Astrocyte (in vitro differentiated cells and primary cell): ENCODE data around the gene TBR1. TPM values are rescaled to one million over a fixed set of nuclear protein-coding genes. Genes with fewer than 3 reads are reported as not detected.

Source experiments
- DNase-seq: peaks from one replicate; pipeline ENCODE4 v3.0.0-alpha.2; 2010; ENCODE audit warnings: low read depth
- FAIRE-seq: peaks from 2 replicates; lab custom pipeline; 2011; peaks lifted over from hg19 to GRCh38; lab: Jason Lieb, UNC
- H2AFZ ChIP-seq: 2 replicates; pipeline ENCODE4 v1.6.0; 2012; ENCODE audit warnings: low read depth, low read length, inconsistent platforms
- H3K27ac ChIP-seq: 2 replicates; pipeline ENCODE4 v1.5.1; 2011; ENCODE audit warnings: low read depth, low read length, inconsistent platforms
- H3K27me3 ChIP-seq: 2 replicates; pipeline ENCODE4 v1.6.0; 2011; ENCODE audit warnings: low read length, inconsistent platforms; ENCODE audit not compliant: insufficient read depth
- H3K36me3 ChIP-seq: 2 replicates; pipeline ENCODE4 v1.5.1; 2011; ENCODE audit warnings: low read length, inconsistent platforms; ENCODE audit not compliant: insufficient read depth
- H3K4me1 ChIP-seq: 2 replicates; pipeline ENCODE4 v1.5.1; 2011; ENCODE audit warnings: low read length, inconsistent platforms; ENCODE audit not compliant: insufficient read depth
- H3K4me2 ChIP-seq: 2 replicates; pipeline ENCODE4 v1.6.0; 2012; ENCODE audit warnings: low read length, inconsistent platforms
- H3K4me3 ChIP-seq: 2 replicates; pipeline ENCODE4 v1.5.1; 2011; ENCODE audit warnings: low read depth, mild to moderate bottlenecking, low read length, inconsistent platforms; ENCODE audit not compliant: insufficient read depth
- H3K79me2 ChIP-seq: 2 replicates; pipeline ENCODE4 v1.6.0; 2012; ENCODE audit warnings: mild to moderate bottlenecking, low read length, inconsistent platforms; ENCODE audit not compliant: insufficient read depth
- H3K9ac ChIP-seq: 2 replicates; pipeline ENCODE4 v1.6.0; 2012; ENCODE audit warnings: mild to moderate bottlenecking, low read length, inconsistent platforms
- H3K9me3 ChIP-seq: 2 replicates; pipeline ENCODE4 v1.5.1; 2012; ENCODE audit warnings: low read depth, mild to moderate bottlenecking, low read length, inconsistent platforms; ENCODE audit not compliant: insufficient read depth
- H4K20me1 ChIP-seq: 2 replicates; pipeline ENCODE4 v1.6.0; 2012; ENCODE audit warnings: low read length, inconsistent platforms; ENCODE audit not compliant: insufficient read depth
- H3K27ac Mint-ChIP-seq: one replicate; pipeline ENCODE4 v1.8.0; 2021; ENCODE audit warnings: mild to moderate bottlenecking, mixed read lengths; ENCODE audit not compliant: unreplicated experiment
- H3K27me3 Mint-ChIP-seq: one replicate; pipeline ENCODE4 v1.8.0; 2021; ENCODE audit warnings: low read depth, mixed read lengths; ENCODE audit not compliant: unreplicated experiment
- H3K36me3 Mint-ChIP-seq: one replicate; pipeline ENCODE4 v1.8.0; 2021; ENCODE audit warnings: low read depth, mixed read lengths; ENCODE audit not compliant: unreplicated experiment
- H3K4me1 Mint-ChIP-seq: one replicate; pipeline ENCODE4 v1.8.0; 2021; ENCODE audit warnings: low read depth, mixed read lengths; ENCODE audit not compliant: unreplicated experiment
- H3K4me3 Mint-ChIP-seq: one replicate; pipeline ENCODE4 v1.8.0; 2021; ENCODE audit warnings: mild to moderate bottlenecking, moderate library complexity, mixed read lengths; ENCODE audit not compliant: unreplicated experiment
- H3K9me3 Mint-ChIP-seq: one replicate; pipeline ENCODE4 v1.8.0; 2021; ENCODE audit warnings: mild to moderate bottlenecking, mixed read lengths; ENCODE audit not compliant: unreplicated experiment
- EZH2 ChIP-seq: IDR thresholded peaks from 2 replicates; pipeline ENCODE4 v1.6.1; 2012; ENCODE audit warnings: mild to moderate bottlenecking, low read length, inconsistent platforms; ENCODE audit not compliant: insufficient read depth
- total RNA-seq: library from RNA; stranded (reverse); gene quantifications from 2 replicates; pipeline ENCODE4 v1.2.1, GENCODE V29; 2021
- TF ChIP-seq, protein P1 (sequence below): IDR thresholded peaks from 2 replicates; pipeline ENCODE4 v1.5.1; 2011; ENCODE audit warnings: low read depth, mild to moderate bottlenecking, inconsistent platforms, low read length, moderate library complexity; ENCODE audit not compliant: insufficient read depth

Gene TBR1
- total RNA-seq, 1 donor from 2014 or later, result not detected

DNA sequence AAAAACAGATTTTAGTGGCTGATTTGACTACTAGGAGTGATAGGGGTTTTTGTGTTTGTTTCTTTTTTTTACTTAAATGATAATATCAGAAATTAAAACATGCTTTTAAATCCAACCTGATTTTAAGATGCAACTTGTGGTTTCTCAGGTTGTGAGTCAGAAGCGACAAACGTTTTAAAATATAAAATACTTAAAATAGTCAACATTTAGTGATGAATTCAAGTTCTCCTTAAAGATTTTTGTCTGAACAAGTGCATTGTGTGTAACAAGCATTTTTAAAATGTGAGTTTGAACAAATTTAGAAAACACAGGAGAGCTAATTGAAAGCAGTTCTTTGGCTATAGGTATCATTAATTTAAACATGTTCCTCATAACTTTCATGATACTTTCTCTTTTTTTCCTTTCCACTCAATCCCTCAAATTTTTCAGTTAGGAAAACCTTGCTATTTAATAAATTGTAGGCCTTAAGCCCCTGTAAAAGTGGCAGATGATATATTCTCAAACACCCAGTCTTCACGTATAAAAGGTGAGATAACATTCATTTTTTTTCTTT lies 3.6 kb downstream of the TBR1 start:
- H3K9me3 ChIP-seq, result no peaks in the 10 kb centered on the region
- no peak overlapping the region for H3K27ac ChIP-seq
- H2AFZ ChIP-seq, result no peak overlapping the region
- Mint-ChIP-seq H3K27me3 (peaks cover 88% of the 10 kb centered on the region), H3K4me3 (no peak overlapping the region), H3K27ac (no peak overlapping the region), H3K36me3 (peaks cover 3% of the 10 kb centered on the region), H3K4me1 (peaks cover 10% of the 10 kb centered on the region), H3K9me3 (peaks cover 5% of the 10 kb centered on the region)
- peaks cover 100% of the 10 kb centered on the region for H3K27me3 ChIP-seq
- DNase-seq (no peak), FAIRE-seq (no peak)
- TF ChIP-seq, protein P1, sequence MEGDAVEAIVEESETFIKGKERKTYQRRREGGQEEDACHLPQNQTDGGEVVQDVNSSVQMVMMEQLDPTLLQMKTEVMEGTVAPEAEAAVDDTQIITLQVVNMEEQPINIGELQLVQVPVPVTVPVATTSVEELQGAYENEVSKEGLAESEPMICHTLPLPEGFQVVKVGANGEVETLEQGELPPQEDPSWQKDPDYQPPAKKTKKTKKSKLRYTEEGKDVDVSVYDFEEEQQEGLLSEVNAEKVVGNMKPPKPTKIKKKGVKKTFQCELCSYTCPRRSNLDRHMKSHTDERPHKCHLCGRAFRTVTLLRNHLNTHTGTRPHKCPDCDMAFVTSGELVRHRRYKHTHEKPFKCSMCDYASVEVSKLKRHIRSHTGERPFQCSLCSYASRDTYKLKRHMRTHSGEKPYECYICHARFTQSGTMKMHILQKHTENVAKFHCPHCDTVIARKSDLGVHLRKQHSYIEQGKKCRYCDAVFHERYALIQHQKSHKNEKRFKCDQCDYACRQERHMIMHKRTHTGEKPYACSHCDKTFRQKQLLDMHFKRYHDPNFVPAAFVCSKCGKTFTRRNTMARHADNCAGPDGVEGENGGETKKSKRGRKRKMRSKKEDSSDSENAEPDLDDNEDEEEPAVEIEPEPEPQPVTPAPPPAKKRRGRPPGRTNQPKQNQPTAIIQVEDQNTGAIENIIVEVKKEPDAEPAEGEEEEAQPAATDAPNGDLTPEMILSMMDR, result no peak
- no peak for TF ChIP-seq EZH2
- no peaks in the 10 kb centered on the region for H3K79me2 ChIP-seq
- peaks cover 39% of the 10 kb centered on the region for H4K20me1 ChIP-seq
- H3K4me1 ChIP-seq, result peaks cover 10% of the 10 kb centered on the region
- H3K4me3 ChIP-seq, result no peak overlapping the region
- H3K4me2 ChIP-seq, result no peak overlapping the region
- no peak overlapping the region for H3K9ac ChIP-seq
- no peaks in the 10 kb centered on the region for H3K36me3 ChIP-seq

DNA sequence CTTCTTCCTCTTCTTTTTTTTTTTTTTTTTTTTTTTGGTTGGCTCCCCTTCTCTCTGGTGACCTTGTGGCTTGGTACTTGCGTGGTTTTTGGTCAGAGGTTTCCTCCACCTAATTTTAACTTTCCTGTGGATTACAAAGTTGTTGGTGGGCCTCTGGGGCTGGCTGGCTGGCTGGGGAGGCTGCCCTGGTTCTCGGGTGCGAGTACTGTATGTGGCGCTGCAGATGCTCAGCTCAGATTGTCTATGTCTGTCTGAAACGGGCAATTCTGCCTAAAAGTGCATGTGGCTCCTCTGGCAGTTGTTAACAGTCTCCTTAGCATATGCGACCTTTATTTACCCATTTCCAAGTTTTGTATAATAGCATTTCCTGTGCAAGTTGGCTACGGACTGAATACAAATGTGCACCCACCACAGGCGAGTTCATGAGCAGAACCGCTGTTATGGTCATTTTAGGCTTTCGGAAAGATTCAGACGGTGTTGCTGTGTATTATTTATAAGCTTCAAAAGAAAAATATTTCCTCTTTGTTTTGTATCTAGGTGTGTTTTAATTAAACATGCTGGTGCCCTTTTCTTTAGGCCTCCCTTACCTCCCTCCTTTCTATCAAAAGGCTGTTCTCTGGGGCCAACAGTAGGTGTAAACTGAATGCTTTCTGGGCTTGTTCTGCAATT lies 4.4 kb downstream of the TBR1 start:
- H3K36me3 ChIP-seq, result no peaks in the 10 kb centered on the region
- no peak overlapping the region for H3K27ac ChIP-seq
- peaks cover 10% of the 10 kb centered on the region for H3K4me1 Mint-ChIP-seq
- DNase-seq (no peak), FAIRE-seq (no peak)
- no peak overlapping the region for H3K27ac Mint-ChIP-seq
- no peak overlapping the region for H3K4me3 ChIP-seq
- peaks cover 3% of the 10 kb centered on the region for H3K36me3 Mint-ChIP-seq
- H2AFZ ChIP-seq, result no peak overlapping the region
- H3K9me3 ChIP-seq, result no peaks in the 10 kb centered on the region
- peaks cover 5% of the 10 kb centered on the region for H3K4me1 ChIP-seq
- H3K4me3 Mint-ChIP-seq, result no peak overlapping the region
- H3K27me3 ChIP-seq, result peaks cover 100% of the 10 kb centered on the region
- H4K20me1 ChIP-seq, result peaks cover 36% of the 10 kb centered on the region
- H3K9ac ChIP-seq, result no peak overlapping the region
- H3K27me3 Mint-ChIP-seq, result peaks cover 89% of the 10 kb centered on the region
- H3K4me2 ChIP-seq, result no peak overlapping the region
- peaks cover 7% of the 10 kb centered on the region for H3K9me3 Mint-ChIP-seq
- TF ChIP-seq, protein P1, result no peak
- peak; percentile 48 for TF ChIP-seq EZH2
- no peaks in the 10 kb centered on the region for H3K79me2 ChIP-seq

DNA sequence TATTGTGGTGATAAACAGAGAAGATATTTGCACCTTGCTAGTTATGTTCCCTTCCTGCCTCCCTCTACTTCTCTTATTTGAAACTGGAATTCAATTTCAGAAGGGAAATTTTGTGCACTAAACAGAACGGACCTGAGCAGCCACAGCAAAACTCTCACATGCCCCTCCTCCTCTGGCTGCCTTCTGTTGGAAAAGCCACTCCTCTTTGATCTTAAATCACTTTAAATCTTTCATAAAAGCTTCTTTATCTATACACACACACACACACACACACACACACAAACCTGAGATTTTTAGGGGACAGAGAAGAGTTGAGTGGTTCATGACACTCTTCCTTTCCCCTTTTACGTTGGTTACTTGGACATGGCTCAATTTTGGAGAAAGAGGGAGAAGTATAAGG lies 5.6 kb downstream of the TBR1 start:
- H3K4me3 Mint-ChIP-seq, result no peak overlapping the region
- no peak for FAIRE-seq
- peaks cover 3% of the 10 kb centered on the region for H3K36me3 Mint-ChIP-seq

More for the DNA sequence above, 5.6 kb downstream of the TBR1 start:
- H3K27ac ChIP-seq, result no peak overlapping the region
- H3K4me3 ChIP-seq, result no peak overlapping the region
- Mint-ChIP-seq H3K9me3 (peaks cover 7% of the 10 kb centered on the region), H3K27me3 (peaks cover 89% of the 10 kb centered on the region), H3K27ac (no peak overlapping the region), H3K4me1 (peaks cover 3% of the 10 kb centered on the region)
- no peaks in the 10 kb centered on the region for H3K79me2 ChIP-seq
- no peak overlapping the region for H3K9ac ChIP-seq
- no peak overlapping the region for H3K4me2 ChIP-seq
- no peaks in the 10 kb centered on the region for H3K36me3 ChIP-seq
- no peak overlapping the region for H2AFZ ChIP-seq
- H3K9me3 ChIP-seq, result no peaks in the 10 kb centered on the region
- H4K20me1 ChIP-seq, result peaks cover 30% of the 10 kb centered on the region
- TF ChIP-seq, protein P1, result no peak
- no peak for TF ChIP-seq EZH2
- DNase-seq, result no peak
- peaks cover 100% of the 10 kb centered on the region for H3K27me3 ChIP-seq
- peaks cover 5% of the 10 kb centered on the region for H3K4me1 ChIP-seq
